Measurements from ENCODE around the gene ASCC1. TPM values are rescaled to one million over a fixed set of nuclear protein-coding genes. Genes with fewer than 3 reads are reported as not detected.

The ASCC1 gene
- total and polyA plus RNA-seq, 2 of the 13 experiments (the other 11 are each of a cell fraction or from before 2014, with no cell fraction given) = 21.6 to 30.1 TPM

- TF ChIP-seq ZMAT5 (CRISPR knock-in tag; IDR thresholded peaks at IDR 0.05; ENCODE audit: borderline replicate concordance, low read depth) = no peak
- peak; percentile 67; the same call in 1 of the 2 replicates for TF ChIP-seq ZSCAN21 (CRISPR knock-in tag; IDR thresholded peaks at IDR 0.05; ENCODE audit: borderline replicate concordance)
- TF ChIP-seq DRAP1 (CRISPR knock-in tag; IDR thresholded peaks at IDR 0.05) = peak; percentile 83
- peak; percentile 98 for TF ChIP-seq ZNF33B (CRISPR knock-in tag; IDR thresholded peaks at IDR 0.05)
- TF ChIP-seq CREB1 (IDR thresholded peaks at IDR 0.05) = peak; percentile 48; the same call in 1 of the 2 replicates
- no peak for TF ChIP-seq CREB1 (CRISPR knock-in tag; IDR thresholded peaks at IDR 0.05)
- peak; percentile 76; the same call in 1 of the 2 replicates for TF ChIP-seq RFXAP (CRISPR knock-in tag; IDR thresholded peaks at IDR 0.05; ENCODE audit: borderline replicate concordance)
- TF ChIP-seq ZBTB14 (CRISPR knock-in tag; IDR thresholded peaks at IDR 0.05) = peak; percentile 100
- TF ChIP-seq ZNF777 (CRISPR knock-in tag; IDR thresholded peaks at IDR 0.05) = peak; percentile 89
- TF ChIP-seq ARID3A (IDR thresholded peaks at IDR 0.05; ENCODE audit: low read depth, low read length) = peak; percentile 27; the same call in 1 of the 2 replicates
- TF ChIP-seq ZNF598 (CRISPR knock-in tag; IDR thresholded peaks at IDR 0.05; ENCODE audit: borderline replicate concordance) = peak; percentile 96
- TF ChIP-seq FOSL2 (CRISPR knock-in tag; IDR thresholded peaks at IDR 0.05) = peak; percentile 52; the same call in 1 of the 2 replicates
- TF ChIP-seq ZNF331 (CRISPR knock-in tag; IDR thresholded peaks at IDR 0.05) = peak; percentile 85
- no peak for TF ChIP-seq ZNF7 (CRISPR knock-in tag; IDR thresholded peaks at IDR 0.05)
- peak; percentile 29; the same call in 1 of the 2 replicates for TF ChIP-seq TP53 (CRISPR knock-in tag; conservative IDR thresholded peaks at IDR 0.05)
- TF ChIP-seq SALL1 (CRISPR knock-in tag; IDR thresholded peaks at IDR 0.05) = peak; percentile 96
- no peak for TF ChIP-seq BCLAF1 (IDR thresholded peaks at IDR 0.05)
Measured at GRCh38 chr10:72215611-72216549, at the start of gene ASCC1, which contains the start of gene ANAPC16 (continued).

Measured in HepG2 (cell line).